HepG2 (cell line): ENCODE data around the gene ARHGEF39. TPM values are rescaled to one million over a fixed set of nuclear protein-coding genes. Genes with fewer than 3 reads are reported as not detected.

Experiments used
- FOXP4 ChIP-seq: sonication (generic); formaldehyde crosslinking; IDR thresholded peaks from 2 replicates; pipeline ENCODE4 v1.4.0; 2020; ENCODE audit warnings: missing genetic modification reagents
- KDM3A ChIP-seq: IDR thresholded peaks from 2 replicates; pipeline ENCODE4 v1.6.1; 2018; ENCODE audit warnings: low read depth, missing compliant biosample characterization
- LCORL ChIP-seq, 2 experiments: fragments of 450-650 bp in 1 of 2; sonication (generic) in 1 of 2; formaldehyde crosslinking in 1 of 2; IDR thresholded peaks; 2 replicates each; pipeline versions ENCODE4 v1.5.0 to v1.6.1; 2017 to 2020; ENCODE audit warnings: antibody characterized with exemption in 1 of 2, missing genetic modification reagents in 1 of 2
- MAFF ChIP-seq: IDR thresholded peaks from 2 replicates; pipeline ENCODE4 v1.6.1; 2011; ENCODE audit warnings: low read depth, low read length, improper control_type of control experiment
- MLXIP ChIP-seq: sonication (generic); formaldehyde crosslinking; IDR thresholded peaks from 2 replicates; pipeline ENCODE4 v1.9.0; 2021; ENCODE audit warnings: missing genetic modification reagents, borderline replicate concordance
- PAXIP1 ChIP-seq: sonication (generic); formaldehyde crosslinking; conservative IDR thresholded peaks from 2 replicates; pipeline ENCODE4 v1.4.0; 2020; ENCODE audit warnings: mild to moderate bottlenecking, missing genetic modification reagents, moderate library complexity
- POLR2AphosphoS2 ChIP-seq: IDR thresholded peaks from 2 replicates; pipeline ENCODE4 v1.6.1; 2011; ENCODE audit warnings: low read depth, low read length, improper control_type of control experiment
- PREB ChIP-seq: sonication (generic); formaldehyde crosslinking; IDR thresholded peaks from 2 replicates; pipeline ENCODE4 v1.4.0; 2020; ENCODE audit warnings: missing genetic modification reagents
- RXRB ChIP-seq: IDR thresholded peaks from 2 replicates; pipeline ENCODE4 v1.6.1; 2016; ENCODE audit warnings: borderline replicate concordance, missing genetic modification reagents, missing compliant biosample characterization
- SNAPC5 ChIP-seq: sonication (generic); formaldehyde crosslinking; IDR thresholded peaks from 2 replicates; pipeline ENCODE4 v1.8.1; 2023; ENCODE audit warnings: mild to moderate bottlenecking, missing genetic modification reagents, borderline replicate concordance
- ZMAT5 ChIP-seq: sonication (generic); formaldehyde crosslinking; IDR thresholded peaks from 2 replicates; pipeline ENCODE4 v1.5.0; 2020; ENCODE audit warnings: mild to moderate bottlenecking, low read depth, missing genetic modification reagents, borderline replicate concordance
- ZNF275 ChIP-seq: sonication (generic); formaldehyde crosslinking; IDR thresholded peaks from 2 replicates; pipeline ENCODE4 v1.8.0; 2022; ENCODE audit warnings: missing genetic modification reagents, mild to moderate bottlenecking, inconsistent platforms, borderline replicate concordance
- ZNF276 ChIP-seq: sonication (generic); formaldehyde crosslinking; IDR thresholded peaks from 2 replicates; pipeline ENCODE4 v1.4.0; 2020; ENCODE audit warnings: mild to moderate bottlenecking, low read depth, missing genetic modification reagents
- ZNF720 ChIP-seq: sonication (generic); formaldehyde crosslinking; IDR thresholded peaks from 2 replicates; pipeline ENCODE4 v1.4.0; 2020; ENCODE audit warnings: missing genetic modification reagents
- polyA plus RNA-seq, 8 experiments: library from polyadenylated mRNA; depleted of rRNA in 3 of 8; stranded (reverse) in 7 of 8; unstranded in 1 of 8; fragments of >200 nt; fragmentation: Illumina TruSeq in 4 of 8; extraction: Trizol in 4 of 8; gene quantifications; 2 replicates each; pipeline versions ENCODE4 v1.2.1 to v1.2.3, GENCODE V29; 2011 to 2016; ENCODE audit warnings: low read depth in 4 of 8, missing spikeins in 1 of 8, mixed read lengths in 1 of 8; ENCODE audit not compliant: insufficient read depth in 1 of 8
- total RNA-seq, 5 experiments: library from RNA; depleted of rRNA; stranded (reverse); fragments of >200 nt; fragmentation: Illumina TruSeq; extraction: Trizol; gene quantifications; 2 replicates each; pipeline ENCODE4 v1.2.3, GENCODE V29; 2016; ENCODE audit warnings: low read depth in 1 of 5

ARHGEF39 gene
- total and polyA plus RNA-seq, 2 of the 13 experiments (the other 11 are each of a cell fraction or from before 2014, with no cell fraction given), result 11.2 to 12.3 TPM

- TF ChIP-seq MLXIP (CRISPR knock-in tag) (no peak), ZMAT5 (CRISPR knock-in tag) (no peak), ZNF720 (CRISPR knock-in tag) (no peak), SNAPC5 (CRISPR knock-in tag) (no peak), ZNF275 (no peak), PREB (CRISPR knock-in tag) (no peak), LCORL (IDR thresholded peaks at IDR 0.05) (no peak), LCORL (CRISPR knock-in tag; IDR thresholded peaks at IDR 0.05) (peak; percentile 27; the same call in 1 of the 2 replicates), RXRB (CRISPR knock-in tag) (peak; percentile 22; the same call in 1 of the 2 replicates), KDM3A (CRISPR knock-in tag) (no peak), ZNF276 (no peak), FOXP4 (no peak), PAXIP1 (CRISPR knock-in tag) (no peak), POLR2AphosphoS2 (no peak), MAFF (no peak)
These were observed 31.7 kb upstream of the ARHGEF39 start (continued) for GRCh38 chr9:35696520-35697215.
